Body of pancreas (tissue), 4 donors: ENCODE data around the gene TGM5. TPM values are rescaled to one million over a fixed set of nuclear protein-coding genes. Genes with fewer than 3 reads are reported as not detected.
A peak's percentile ranks its signal among the peaks of the same experiment; 100 is the strongest.

Source experiments
- ATAC-seq: fragments of 150-250 bp; one replicate; pipeline ENCODE4 v1.9.1; 2016
- DNase-seq, 4 donors: peaks; one replicate each; pipeline ENCODE4 v3.0.0-alpha.2; 2019
- H3K27ac ChIP-seq, 4 donors: fragments of 200-600 bp; sonication (generic); 1 replicate in 3 of 4; 2 replicates in 1 of 4; pipeline versions ENCODE4 v1.5.1 to v1.6.1; 2016 to 2019; ENCODE audit warnings: mild to moderate bottlenecking in 1 of 4, mixed read lengths in 1 of 4, moderate library complexity in 1 of 4
- H3K27me3 ChIP-seq, 2 donors: fragments of 200-600 bp; sonication (generic); one replicate each; pipeline ENCODE4 v1.6.0; 2016; ENCODE audit warnings: mild to moderate bottlenecking in 1 of 2
- H3K36me3 ChIP-seq, 2 donors: fragments of 200-600 bp; sonication (generic); replicated peaks in 1 of 2; 2 replicates each; pipeline ENCODE4 v1.5.1; 2016; ENCODE audit warnings: low read depth in 2 of 2; ENCODE audit not compliant: insufficient read depth in 1 of 2
- H3K4me1 ChIP-seq: fragments of 200-600 bp; sonication (generic); one replicate; pipeline ENCODE4 v1.6.0; 2016
- H3K4me3 ChIP-seq, 2 donors: fragments of 200-600 bp; sonication (generic); 1 replicate in 1 of 2; 2 replicates in 1 of 2; pipeline ENCODE4 v1.5.1; 2016 to 2019
- H3K9me3 ChIP-seq, 3 donors: fragments of 200-600 bp; sonication (generic); 1 replicate in 2 of 3; 2 replicates in 1 of 3; pipeline ENCODE4 v1.5.1; 2016
- POLR2A ChIP-seq, 3 donors: fragments of 450-650 bp; IDR thresholded peaks; one replicate each; pipeline ENCODE4 v1.6.1; 2016; ENCODE audit warnings: antibody characterized with exemption in 3 of 3, mild to moderate bottlenecking in 2 of 3
- WGBS, 2 donors: methylation state at CpG; one replicate each; pipeline ENCODE4 v1.1.5; 2017; 5-methylcytosine and 5-hydroxymethylcytosine counted together
- intact Hi-C: fragments of 100-400 bp; cut with DNase I; formaldehyde crosslinking; loops from one replicate; pipeline ENCODE4 v1.15.1; 2023
- total RNA-seq, 2 donors: library from RNA; depleted of rRNA; stranded (reverse); fragments of >200 nt; gene quantifications; one replicate each; pipeline ENCODE4 v1.1.0, GENCODE V29; 2016
- TF ChIP-seq, protein P1 (sequence below), 7 experiments: fragments of 450-650 bp in 4 of 7; fragments of 200-600 bp in 3 of 7; sonication (generic) in 3 of 7; IDR thresholded peaks; one replicate each; pipeline ENCODE4 v1.5.1; 2016 to 2019; ENCODE audit warnings: antibody characterized with exemption in 7 of 7

Gene TGM5
- total RNA-seq, 2 donors from 2014 or later, result not detected

DNA sequence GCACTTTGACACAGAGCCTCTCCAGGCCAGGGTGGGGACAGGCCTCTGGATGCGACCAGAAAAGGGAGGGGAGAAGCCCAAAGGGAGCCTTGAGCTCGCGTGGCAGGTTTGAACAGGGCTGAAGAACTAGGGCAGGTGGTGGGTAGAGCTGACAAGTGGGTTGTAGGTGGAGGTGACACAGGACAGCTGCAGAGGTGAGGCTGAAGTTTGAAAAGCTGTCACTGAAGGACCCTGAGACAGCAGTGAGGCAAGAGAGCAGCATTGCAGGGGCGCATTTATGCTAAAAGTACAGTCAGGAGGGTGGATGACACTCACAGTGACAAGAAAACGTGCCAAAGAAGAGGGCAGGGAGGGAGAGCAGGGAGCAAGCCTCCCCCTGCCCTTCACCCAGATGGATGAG, 24.1 kb downstream of the TGM5 start:
- WGBS, 2 donors, result 64 to 70% methylated on average over 5 of the region's 5 CpGs
- ATAC-seq, result no peak

DNA sequence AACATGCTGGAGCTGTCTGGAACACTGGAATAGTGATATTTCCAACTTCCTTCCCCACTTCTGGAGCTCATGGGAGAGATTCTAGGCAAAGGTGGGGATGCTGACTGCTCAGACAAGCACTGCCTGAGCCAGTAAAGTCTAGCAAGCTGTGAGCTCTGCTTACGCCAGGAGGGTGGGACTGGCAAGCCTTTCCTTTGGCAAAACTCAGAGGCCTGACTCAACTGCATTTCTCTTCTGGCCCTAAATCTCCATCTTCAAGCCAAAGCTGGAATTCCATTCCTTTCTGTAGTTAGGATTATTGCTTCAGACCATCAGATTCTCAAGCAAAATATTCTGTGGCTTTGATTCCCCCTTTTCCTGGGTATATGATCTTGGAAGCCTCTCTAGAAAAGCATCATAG, 25.6 kb downstream of the TGM5 start:
- H3K4me1 ChIP-seq, result no peaks in the 10 kb centered on the region
- WGBS, 2 donors, result 88 to 89% methylated on average over 1 of the region's 1 CpG
- no peak for TF ChIP-seq POLR2A (IDR thresholded peaks at IDR 0.05)
- TF ChIP-seq, protein P1, sequence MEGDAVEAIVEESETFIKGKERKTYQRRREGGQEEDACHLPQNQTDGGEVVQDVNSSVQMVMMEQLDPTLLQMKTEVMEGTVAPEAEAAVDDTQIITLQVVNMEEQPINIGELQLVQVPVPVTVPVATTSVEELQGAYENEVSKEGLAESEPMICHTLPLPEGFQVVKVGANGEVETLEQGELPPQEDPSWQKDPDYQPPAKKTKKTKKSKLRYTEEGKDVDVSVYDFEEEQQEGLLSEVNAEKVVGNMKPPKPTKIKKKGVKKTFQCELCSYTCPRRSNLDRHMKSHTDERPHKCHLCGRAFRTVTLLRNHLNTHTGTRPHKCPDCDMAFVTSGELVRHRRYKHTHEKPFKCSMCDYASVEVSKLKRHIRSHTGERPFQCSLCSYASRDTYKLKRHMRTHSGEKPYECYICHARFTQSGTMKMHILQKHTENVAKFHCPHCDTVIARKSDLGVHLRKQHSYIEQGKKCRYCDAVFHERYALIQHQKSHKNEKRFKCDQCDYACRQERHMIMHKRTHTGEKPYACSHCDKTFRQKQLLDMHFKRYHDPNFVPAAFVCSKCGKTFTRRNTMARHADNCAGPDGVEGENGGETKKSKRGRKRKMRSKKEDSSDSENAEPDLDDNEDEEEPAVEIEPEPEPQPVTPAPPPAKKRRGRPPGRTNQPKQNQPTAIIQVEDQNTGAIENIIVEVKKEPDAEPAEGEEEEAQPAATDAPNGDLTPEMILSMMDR (IDR thresholded peaks at IDR 0.05), result no peak
- H3K27me3 ChIP-seq, result no peaks in the 10 kb centered on the region
- no peaks in the 10 kb centered on the region for H3K36me3 ChIP-seq
- DNase-seq (peak in 3 of 4 donors; percentile 19 to 24 (median 20)), ATAC-seq (peak; percentile 47)
- no peak overlapping the region for H3K27ac ChIP-seq
- H3K4me3 ChIP-seq, result no peak overlapping the region
- no peaks in the 10 kb centered on the region for H3K9me3 ChIP-seq
- intact Hi-C loops, result no loop called here

More for the DNA sequence above, 24.1 kb downstream of the TGM5 start:
- Histone ChIP-seq H3K4me3 (no peak overlapping the region), H3K4me1 (no peaks in the 10 kb centered on the region), H3K36me3 (no peaks in the 10 kb centered on the region), H3K27ac (no peak overlapping the region), H3K27me3 (no peaks in the 10 kb centered on the region), H3K9me3 (no peaks in the 10 kb centered on the region)
- no peak for TF ChIP-seq POLR2A (IDR thresholded peaks at IDR 0.05)
- TF ChIP-seq, protein P1 (IDR thresholded peaks at IDR 0.05), result no peak
- intact Hi-C loops, result no loop called here
- DNase-seq, result no peak

GRCh38 chr15:43239732-43240491, 26.8 kb downstream of the TGM5 start:
- intact Hi-C loops, result no loop called here
- H3K27me3 ChIP-seq, result no peaks in the 10 kb centered on the region
- no peak for DNase-seq
- ATAC-seq, result no peak
- H3K4me1 ChIP-seq, result no peaks in the 10 kb centered on the region
- no peaks in the 10 kb centered on the region for H3K36me3 ChIP-seq
- H3K4me3 ChIP-seq, result no peak overlapping the region
- TF ChIP-seq, protein P1 (IDR thresholded peaks at IDR 0.05), result no peak
- TF ChIP-seq POLR2A (IDR thresholded peaks at IDR 0.05), result no peak
- no peaks in the 10 kb centered on the region for H3K9me3 ChIP-seq
- 60 to 86% methylated on average over 7 of the region's 7 CpGs for WGBS, 2 donors
- H3K27ac ChIP-seq, result no peak overlapping the region

- Histone ChIP-seq H3K9me3 (no peaks in the 10 kb centered on the region), H3K4me3 (no peak overlapping the region), H3K36me3 (no peaks in the 10 kb centered on the region), H3K27ac (no peak overlapping the region), H3K27me3 (no peaks in the 10 kb centered on the region), H3K4me1 (no peaks in the 10 kb centered on the region)
- no peak for TF ChIP-seq POLR2A (IDR thresholded peaks at IDR 0.05)
- TF ChIP-seq, protein P1 (IDR thresholded peaks at IDR 0.05), result no peak
- DNase-seq (no peak), ATAC-seq (no peak)
- intact Hi-C loops, result no loop called here
- 60 to 64% methylated on average over 7 to 10 of the region's 10 CpGs for WGBS, 2 donors
Measured at GRCh38 chr15:43238671-43239131, 28.0 kb downstream of the TGM5 start.
